HepG2 (cell line): ENCODE results near the gene LECT2. TPM values are rescaled to one million over a fixed set of nuclear protein-coding genes. Genes with fewer than 3 reads are reported as not detected.

ENCODE experiments used
- FOSL2 ChIP-seq: sonication (generic); formaldehyde crosslinking; IDR thresholded peaks from 2 replicates; pipeline ENCODE4 v1.4.0; 2020; ENCODE audit warnings: missing genetic modification reagents
- GABPA ChIP-seq, 2 experiments: IDR thresholded peaks; 2 replicates each; pipeline ENCODE4 v1.6.1; 2011 to 2016; ENCODE audit warnings: low read depth in 2 of 2, low read length in 1 of 2, missing biosample characterization in 1 of 2, missing genetic modification characterization in 1 of 2
- GFI1 ChIP-seq: sonication (generic); formaldehyde crosslinking; IDR thresholded peaks from 2 replicates; pipeline ENCODE4 v1.5.0; 2020; ENCODE audit warnings: missing genetic modification reagents, mild to moderate bottlenecking, borderline replicate concordance
- HNF4A ChIP-seq: sonication (generic); formaldehyde crosslinking; IDR thresholded peaks from 2 replicates; pipeline ENCODE4 v1.4.0; 2020; ENCODE audit warnings: missing genetic modification reagents
- HOXA5 ChIP-seq: sonication (generic); formaldehyde crosslinking; IDR thresholded peaks from 2 replicates; pipeline ENCODE4 v1.4.0; 2020; ENCODE audit warnings: missing genetic modification reagents
- KAT8 ChIP-seq: IDR thresholded peaks from 2 replicates; pipeline ENCODE4 v1.6.1; 2016; ENCODE audit warnings: missing genetic modification reagents, missing compliant biosample characterization
- KLF15 ChIP-seq: sonication (generic); formaldehyde crosslinking; IDR thresholded peaks from 2 replicates; pipeline ENCODE4 v1.8.1; 2023; ENCODE audit warnings: borderline replicate concordance, mild to moderate bottlenecking, inconsistent platforms, missing genetic modification reagents, mixed read lengths
- NFE2 ChIP-seq: sonication (generic); formaldehyde crosslinking; IDR thresholded peaks from 2 replicates; pipeline ENCODE4 v1.4.0; 2020; ENCODE audit warnings: missing genetic modification reagents
- POLR2A ChIP-seq, 2 experiments: IDR thresholded peaks; 2 replicates each; pipeline ENCODE4 v1.6.1; 2011; ENCODE audit warnings: low read depth in 2 of 2, low read length in 2 of 2, mild to moderate bottlenecking in 1 of 2, moderate library complexity in 1 of 2; ENCODE audit not compliant: insufficient read depth in 1 of 2
- RAD21 ChIP-seq: fragments of 450-650 bp; formaldehyde crosslinking; IDR thresholded peaks from 2 replicates; pipeline ENCODE4 v1.5.0; 2020; ENCODE audit warnings: mild to moderate bottlenecking
- RXRB ChIP-seq: IDR thresholded peaks from 2 replicates; pipeline ENCODE4 v1.6.1; 2016; ENCODE audit warnings: borderline replicate concordance, missing genetic modification reagents, missing compliant biosample characterization
- STAG1 ChIP-seq: sonication (generic); formaldehyde crosslinking; IDR thresholded peaks from 2 replicates; pipeline ENCODE4 v1.4.0; 2020; ENCODE audit warnings: missing genetic modification reagents
- ZFP37 ChIP-seq: sonication (generic); formaldehyde crosslinking; IDR thresholded peaks from 2 replicates; pipeline ENCODE4 v1.4.0; 2020; ENCODE audit warnings: missing genetic modification reagents, borderline replicate concordance
- ZIK1 ChIP-seq: sonication (generic); formaldehyde crosslinking; IDR thresholded peaks from 2 replicates; pipeline ENCODE4 v1.5.0; 2020; ENCODE audit warnings: mild to moderate bottlenecking, low read depth, missing genetic modification reagents, borderline replicate concordance
- ZNF549 ChIP-seq: sonication (generic); formaldehyde crosslinking; IDR thresholded peaks from 2 replicates; pipeline ENCODE4 v1.5.0; 2020; ENCODE audit warnings: missing genetic modification reagents
- ZNF607 ChIP-seq: sonication (generic); formaldehyde crosslinking; IDR thresholded peaks from 2 replicates; pipeline ENCODE4 v1.5.1; 2020; ENCODE audit warnings: missing genetic modification reagents, mild to moderate bottlenecking, borderline replicate concordance
- polyA plus RNA-seq, 8 experiments: library from polyadenylated mRNA; depleted of rRNA in 3 of 8; stranded (reverse) in 7 of 8; unstranded in 1 of 8; fragments of >200 nt; fragmentation: Illumina TruSeq in 4 of 8; extraction: Trizol in 4 of 8; gene quantifications; 2 replicates each; pipeline versions ENCODE4 v1.2.1 to v1.2.3, GENCODE V29; 2011 to 2016; ENCODE audit warnings: low read depth in 4 of 8, missing spikeins in 1 of 8, mixed read lengths in 1 of 8; ENCODE audit not compliant: insufficient read depth in 1 of 8
- total RNA-seq, 5 experiments: library from RNA; depleted of rRNA; stranded (reverse); fragments of >200 nt; fragmentation: Illumina TruSeq; extraction: Trizol; gene quantifications; 2 replicates each; pipeline ENCODE4 v1.2.3, GENCODE V29; 2016; ENCODE audit warnings: low read depth in 1 of 5
- TF ChIP-seq, protein P1 (sequence below): IDR thresholded peaks from 2 replicates; pipeline ENCODE4 v1.4.0; 2020; ENCODE audit warnings: mild to moderate bottlenecking, missing genetic modification reagents
- TF ChIP-seq, protein P2 (sequence below): sonication (generic); formaldehyde crosslinking; IDR thresholded peaks from 2 replicates; pipeline ENCODE4 v1.4.0; 2020; ENCODE audit warnings: missing genetic modification reagents
- TF ChIP-seq, protein P3 (sequence below): fragments of 450-650 bp; IDR thresholded peaks from 2 replicates; pipeline ENCODE4 v1.6.1; 2017
- TF ChIP-seq, protein P4 (sequence below): sonication (generic); formaldehyde crosslinking; IDR thresholded peaks from 2 replicates; pipeline ENCODE4 v1.5.1; 2020; ENCODE audit warnings: mild to moderate bottlenecking, missing genetic modification reagents, moderate library complexity

The LECT2 gene
- total and polyA plus RNA-seq, 2 of the 13 experiments (the other 11 are each of a cell fraction or from before 2014, with no cell fraction given), result not detected

DNA sequence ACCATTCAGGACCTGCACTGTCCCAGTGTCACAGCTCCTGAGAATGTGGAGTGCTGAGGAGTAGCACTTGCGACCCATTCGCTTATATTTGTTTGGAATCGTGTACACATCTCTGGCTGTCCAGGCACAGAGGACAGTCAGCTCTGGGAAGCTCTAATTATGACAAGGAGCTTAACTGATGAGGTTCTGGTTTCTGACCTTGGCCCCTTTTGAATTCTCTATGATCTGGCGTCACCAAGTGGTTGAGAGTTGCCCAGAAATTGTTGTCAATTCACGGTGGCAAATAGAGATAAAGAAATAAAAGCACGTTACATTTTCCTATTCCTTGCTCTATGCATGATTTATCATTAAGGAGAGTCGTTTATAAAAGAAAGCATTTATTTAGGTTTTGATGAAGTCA, 34.9 kb upstream of the LECT2 start (continued):
- TF ChIP-seq GFI1 (CRISPR knock-in tag), result no peak
- peak; percentile 24; the same call in 1 of the 2 replicates for TF ChIP-seq RXRB (CRISPR knock-in tag)
- TF ChIP-seq ZIK1 (CRISPR knock-in tag), result no peak
- no peak for TF ChIP-seq ZNF607 (CRISPR knock-in tag)
- peak; percentile 91 for TF ChIP-seq RAD21 (CRISPR knock-in tag)
- TF ChIP-seq HOXA5, result 0 out of 2 replicates have a peak, but pooled peaks have one; percentile 68
- TF ChIP-seq STAG1 (CRISPR knock-in tag), result peak; percentile 94
- no peak for TF ChIP-seq NFE2 (CRISPR knock-in tag)
- TF ChIP-seq, protein P1, sequence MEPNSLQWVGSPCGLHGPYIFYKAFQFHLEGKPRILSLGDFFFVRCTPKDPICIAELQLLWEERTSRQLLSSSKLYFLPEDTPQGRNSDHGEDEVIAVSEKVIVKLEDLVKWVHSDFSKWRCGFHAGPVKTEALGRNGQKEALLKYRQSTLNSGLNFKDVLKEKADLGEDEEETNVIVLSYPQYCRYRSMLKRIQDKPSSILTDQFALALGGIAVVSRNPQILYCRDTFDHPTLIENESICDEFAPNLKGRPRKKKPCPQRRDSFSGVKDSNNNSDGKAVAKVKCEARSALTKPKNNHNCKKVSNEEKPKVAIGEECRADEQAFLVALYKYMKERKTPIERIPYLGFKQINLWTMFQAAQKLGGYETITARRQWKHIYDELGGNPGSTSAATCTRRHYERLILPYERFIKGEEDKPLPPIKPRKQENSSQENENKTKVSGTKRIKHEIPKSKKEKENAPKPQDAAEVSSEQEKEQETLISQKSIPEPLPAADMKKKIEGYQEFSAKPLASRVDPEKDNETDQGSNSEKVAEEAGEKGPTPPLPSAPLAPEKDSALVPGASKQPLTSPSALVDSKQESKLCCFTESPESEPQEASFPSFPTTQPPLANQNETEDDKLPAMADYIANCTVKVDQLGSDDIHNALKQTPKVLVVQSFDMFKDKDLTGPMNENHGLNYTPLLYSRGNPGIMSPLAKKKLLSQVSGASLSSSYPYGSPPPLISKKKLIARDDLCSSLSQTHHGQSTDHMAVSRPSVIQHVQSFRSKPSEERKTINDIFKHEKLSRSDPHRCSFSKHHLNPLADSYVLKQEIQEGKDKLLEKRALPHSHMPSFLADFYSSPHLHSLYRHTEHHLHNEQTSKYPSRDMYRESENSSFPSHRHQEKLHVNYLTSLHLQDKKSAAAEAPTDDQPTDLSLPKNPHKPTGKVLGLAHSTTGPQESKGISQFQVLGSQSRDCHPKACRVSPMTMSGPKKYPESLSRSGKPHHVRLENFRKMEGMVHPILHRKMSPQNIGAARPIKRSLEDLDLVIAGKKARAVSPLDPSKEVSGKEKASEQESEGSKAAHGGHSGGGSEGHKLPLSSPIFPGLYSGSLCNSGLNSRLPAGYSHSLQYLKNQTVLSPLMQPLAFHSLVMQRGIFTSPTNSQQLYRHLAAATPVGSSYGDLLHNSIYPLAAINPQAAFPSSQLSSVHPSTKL (CRISPR knock-in tag), result peak; percentile 9; the same call in 1 of the 2 replicates
- 0 out of 2 replicates have a peak, but pooled peaks have one; percentile 57 for TF ChIP-seq ZFP37 (CRISPR knock-in tag)
- no peak for TF ChIP-seq ZNF549 (CRISPR knock-in tag)
- TF ChIP-seq, protein P2, sequence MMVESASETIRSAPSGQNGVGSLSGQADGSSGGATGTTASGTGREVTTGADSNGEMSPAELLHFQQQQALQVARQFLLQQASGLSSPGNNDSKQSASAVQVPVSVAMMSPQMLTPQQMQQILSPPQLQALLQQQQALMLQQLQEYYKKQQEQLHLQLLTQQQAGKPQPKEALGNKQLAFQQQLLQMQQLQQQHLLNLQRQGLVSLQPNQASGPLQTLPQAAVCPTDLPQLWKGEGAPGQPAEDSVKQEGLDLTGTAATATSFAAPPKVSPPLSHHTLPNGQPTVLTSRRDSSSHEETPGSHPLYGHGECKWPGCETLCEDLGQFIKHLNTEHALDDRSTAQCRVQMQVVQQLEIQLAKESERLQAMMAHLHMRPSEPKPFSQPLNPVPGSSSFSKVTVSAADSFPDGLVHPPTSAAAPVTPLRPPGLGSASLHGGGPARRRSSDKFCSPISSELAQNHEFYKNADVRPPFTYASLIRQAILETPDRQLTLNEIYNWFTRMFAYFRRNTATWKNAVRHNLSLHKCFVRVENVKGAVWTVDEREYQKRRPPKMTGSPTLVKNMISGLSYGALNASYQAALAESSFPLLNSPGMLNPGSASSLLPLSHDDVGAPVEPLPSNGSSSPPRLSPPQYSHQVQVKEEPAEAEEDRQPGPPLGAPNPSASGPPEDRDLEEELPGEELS (CRISPR knock-in tag), result 0 out of 2 replicates have a peak, but pooled peaks have one; percentile 27
- no peak for TF ChIP-seq FOSL2 (CRISPR knock-in tag)
- TF ChIP-seq HNF4A (CRISPR knock-in tag), result peak; percentile 39
- TF ChIP-seq, protein P3, sequence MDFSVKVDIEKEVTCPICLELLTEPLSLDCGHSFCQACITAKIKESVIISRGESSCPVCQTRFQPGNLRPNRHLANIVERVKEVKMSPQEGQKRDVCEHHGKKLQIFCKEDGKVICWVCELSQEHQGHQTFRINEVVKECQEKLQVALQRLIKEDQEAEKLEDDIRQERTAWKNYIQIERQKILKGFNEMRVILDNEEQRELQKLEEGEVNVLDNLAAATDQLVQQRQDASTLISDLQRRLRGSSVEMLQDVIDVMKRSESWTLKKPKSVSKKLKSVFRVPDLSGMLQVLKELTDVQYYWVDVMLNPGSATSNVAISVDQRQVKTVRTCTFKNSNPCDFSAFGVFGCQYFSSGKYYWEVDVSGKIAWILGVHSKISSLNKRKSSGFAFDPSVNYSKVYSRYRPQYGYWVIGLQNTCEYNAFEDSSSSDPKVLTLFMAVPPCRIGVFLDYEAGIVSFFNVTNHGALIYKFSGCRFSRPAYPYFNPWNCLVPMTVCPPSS, result no peak
- no peak for TF ChIP-seq POLR2A (IDR thresholded peaks at IDR 0.05; ENCODE audit: insufficient read depth in 1 of 2, low read depth in 2 of 2, low read length in 2 of 2)
- TF ChIP-seq KLF15 (CRISPR knock-in tag), result no peak
- peak; percentile 23; the same call in 1 of the 2 replicates for TF ChIP-seq KAT8 (CRISPR knock-in tag)
- TF ChIP-seq, protein P4, sequence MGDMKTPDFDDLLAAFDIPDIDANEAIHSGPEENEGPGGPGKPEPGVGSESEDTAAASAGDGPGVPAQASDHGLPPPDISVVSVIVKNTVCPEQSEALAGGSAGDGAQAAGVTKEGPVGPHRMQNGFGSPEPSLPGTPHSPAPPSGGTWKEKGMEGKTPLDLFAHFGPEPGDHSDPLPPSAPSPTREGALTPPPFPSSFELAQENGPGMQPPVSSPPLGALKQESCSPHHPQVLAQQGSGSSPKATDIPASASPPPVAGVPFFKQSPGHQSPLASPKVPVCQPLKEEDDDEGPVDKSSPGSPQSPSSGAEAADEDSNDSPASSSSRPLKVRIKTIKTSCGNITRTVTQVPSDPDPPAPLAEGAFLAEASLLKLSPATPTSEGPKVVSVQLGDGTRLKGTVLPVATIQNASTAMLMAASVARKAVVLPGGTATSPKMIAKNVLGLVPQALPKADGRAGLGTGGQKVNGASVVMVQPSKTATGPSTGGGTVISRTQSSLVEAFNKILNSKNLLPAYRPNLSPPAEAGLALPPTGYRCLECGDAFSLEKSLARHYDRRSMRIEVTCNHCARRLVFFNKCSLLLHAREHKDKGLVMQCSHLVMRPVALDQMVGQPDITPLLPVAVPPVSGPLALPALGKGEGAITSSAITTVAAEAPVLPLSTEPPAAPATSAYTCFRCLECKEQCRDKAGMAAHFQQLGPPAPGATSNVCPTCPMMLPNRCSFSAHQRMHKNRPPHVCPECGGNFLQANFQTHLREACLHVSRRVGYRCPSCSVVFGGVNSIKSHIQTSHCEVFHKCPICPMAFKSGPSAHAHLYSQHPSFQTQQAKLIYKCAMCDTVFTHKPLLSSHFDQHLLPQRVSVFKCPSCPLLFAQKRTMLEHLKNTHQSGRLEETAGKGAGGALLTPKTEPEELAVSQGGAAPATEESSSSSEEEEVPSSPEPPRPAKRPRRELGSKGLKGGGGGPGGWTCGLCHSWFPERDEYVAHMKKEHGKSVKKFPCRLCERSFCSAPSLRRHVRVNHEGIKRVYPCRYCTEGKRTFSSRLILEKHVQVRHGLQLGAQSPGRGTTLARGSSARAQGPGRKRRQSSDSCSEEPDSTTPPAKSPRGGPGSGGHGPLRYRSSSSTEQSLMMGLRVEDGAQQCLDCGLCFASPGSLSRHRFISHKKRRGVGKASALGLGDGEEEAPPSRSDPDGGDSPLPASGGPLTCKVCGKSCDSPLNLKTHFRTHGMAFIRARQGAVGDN (CRISPR knock-in tag), result no peak
- no peak for TF ChIP-seq GABPA (IDR thresholded peaks at IDR 0.05; ENCODE audit: low read depth, low read length)
- TF ChIP-seq GABPA (CRISPR knock-in tag; IDR thresholded peaks at IDR 0.05; ENCODE audit: low read depth), result no peak
